Lower leg skin (tissue), 3 donors: ENCODE results near the gene ADGRE1.

Experiments used
- POLR2A ChIP-seq, 2 donors: fragments of 450-650 bp; IDR thresholded peaks; one replicate each; pipeline ENCODE4 v1.6.1; 2016 to 2017; ENCODE audit warnings: antibody characterized with exemption in 2 of 2, mild to moderate bottlenecking in 1 of 2, moderate library complexity in 1 of 2
- TF ChIP-seq, protein P1 (sequence below), 3 donors: fragments of 450-650 bp; IDR thresholded peaks; one replicate each; pipeline ENCODE4 v1.5.1; 2016; ENCODE audit warnings: antibody characterized with exemption in 3 of 3, mild to moderate bottlenecking in 3 of 3, moderate library complexity in 2 of 3

DNA sequence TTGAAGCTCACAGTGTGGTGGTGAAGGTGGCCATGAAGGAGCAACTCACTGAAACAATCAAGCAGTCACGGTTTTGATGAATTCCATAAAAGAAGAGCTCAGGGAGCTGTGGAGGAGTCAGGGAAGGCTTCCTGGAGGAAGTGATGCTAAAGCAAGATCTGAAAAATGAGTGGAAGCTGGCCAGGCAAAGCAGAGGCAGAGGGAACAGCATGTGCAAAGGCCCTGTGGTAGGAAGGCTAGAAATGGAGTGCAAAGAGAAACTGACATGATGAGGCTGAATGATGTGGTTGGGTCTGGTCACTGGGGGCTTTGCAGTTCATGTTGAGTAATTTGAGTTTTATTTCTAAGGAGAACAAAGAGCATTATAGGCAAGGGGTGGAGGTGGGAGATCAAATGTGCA is 6.9 kb downstream of the ADGRE1 start:
- TF ChIP-seq, protein P1, sequence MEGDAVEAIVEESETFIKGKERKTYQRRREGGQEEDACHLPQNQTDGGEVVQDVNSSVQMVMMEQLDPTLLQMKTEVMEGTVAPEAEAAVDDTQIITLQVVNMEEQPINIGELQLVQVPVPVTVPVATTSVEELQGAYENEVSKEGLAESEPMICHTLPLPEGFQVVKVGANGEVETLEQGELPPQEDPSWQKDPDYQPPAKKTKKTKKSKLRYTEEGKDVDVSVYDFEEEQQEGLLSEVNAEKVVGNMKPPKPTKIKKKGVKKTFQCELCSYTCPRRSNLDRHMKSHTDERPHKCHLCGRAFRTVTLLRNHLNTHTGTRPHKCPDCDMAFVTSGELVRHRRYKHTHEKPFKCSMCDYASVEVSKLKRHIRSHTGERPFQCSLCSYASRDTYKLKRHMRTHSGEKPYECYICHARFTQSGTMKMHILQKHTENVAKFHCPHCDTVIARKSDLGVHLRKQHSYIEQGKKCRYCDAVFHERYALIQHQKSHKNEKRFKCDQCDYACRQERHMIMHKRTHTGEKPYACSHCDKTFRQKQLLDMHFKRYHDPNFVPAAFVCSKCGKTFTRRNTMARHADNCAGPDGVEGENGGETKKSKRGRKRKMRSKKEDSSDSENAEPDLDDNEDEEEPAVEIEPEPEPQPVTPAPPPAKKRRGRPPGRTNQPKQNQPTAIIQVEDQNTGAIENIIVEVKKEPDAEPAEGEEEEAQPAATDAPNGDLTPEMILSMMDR (IDR thresholded peaks at IDR 0.05), result no peak
- TF ChIP-seq POLR2A (IDR thresholded peaks at IDR 0.05), result no peak
